K562 (cell line): ENCODE data around the gene ENTREP1. TPM values are rescaled to one million over a fixed set of nuclear protein-coding genes. Genes with fewer than 3 reads are reported as not detected.
"Not testable (repeated sequence)": the region's sequence is repeated elsewhere in the genome, so short reads cannot be mapped to it uniquely, and the experiment has no call there.

Experiments used
- ATAC-seq: fragments of 200-7000 bp; cut with Tn5 transposase; 3 replicates; pipeline ENCODE4 v1.9.1; 2020; ENCODE audit warnings: moderate library complexity
- BruUV-seq: library from RNA; stranded (reverse); fragments of 400-500 nt; replicated peaks from 2 replicates; lab custom pipeline; 2021; lab: Mats Ljungman, UMichigan
- CTCF ChIA-PET: fragments of 300-600 bp; formaldehyde crosslinking; extraction: SDS; loops from one replicate; lab custom pipeline; 2021; ENCODE audit warnings: low intra/inter-chr PET ratio; lab: Yijun Ruan, JAX
- POLR2A ChIA-PET: fragments of 300-600, 350-650 bp; sonication (Branson Sonifier 250); formaldehyde crosslinking; extraction: SDS; loops from one replicate; lab custom pipeline; 2021; ENCODE audit warnings: antibody characterized with exemption, inconsistent platforms; lab: Yijun Ruan, JAX
- DNase-seq, 4 experiments: peaks; one replicate each; pipeline versions ENCODE4 v3.0.0 to v3.0.0-alpha.2; 2011 to 2018; ENCODE audit warnings: low spot score in 3 of 4, mixed read lengths in 3 of 4; ENCODE audit errors: extremely low read depth in 1 of 4
- FAIRE-seq: peaks from 2 replicates; lab custom pipeline; 2011; peaks lifted over from hg19 to GRCh38; lab: Jason Lieb, UNC
- H2AFZ ChIP-seq: 2 replicates; pipeline ENCODE4 v1.6.0; 2011; ENCODE audit warnings: low read depth, low read length, control low read depth, inconsistent platforms
- H3K27ac ChIP-seq: fragments of 200-600 bp; 3 replicates; pipeline ENCODE4 v1.8.0; 2011; ENCODE audit warnings: low read depth, mild to moderate bottlenecking, control low read depth, inconsistent platforms, low read length, moderate library complexity, mixed read lengths; ENCODE audit errors: extremely low read depth
- H3K27me3 ChIP-seq, 2 experiments: fragments of 300-600 bp in 1 of 2; 2 replicates in 1 of 2; 3 replicates in 1 of 2; pipeline versions ENCODE4 v1.6.0 to v1.8.0; 2011; ENCODE audit warnings: inconsistent platforms in 2 of 2, low read length in 2 of 2, mild to moderate bottlenecking in 1 of 2, mixed read lengths in 1 of 2, moderate library complexity in 1 of 2; ENCODE audit not compliant: control insufficient read depth in 2 of 2, insufficient read depth in 2 of 2
- H3K36me3 ChIP-seq: fragments of 300-600 bp; 3 replicates; pipeline ENCODE4 v1.8.0; 2011; ENCODE audit warnings: mild to moderate bottlenecking, low read length, inconsistent platforms; ENCODE audit not compliant: control insufficient read depth, insufficient read depth
- H3K4me1 ChIP-seq, 2 experiments: fragments of 200-600 bp in 1 of 2; replicated peaks in 1 of 2; 2 replicates in 1 of 2; 3 replicates in 1 of 2; pipeline versions ENCODE4 v1.5.1 to v1.8.0; 2011; ENCODE audit warnings: inconsistent platforms in 2 of 2, low read length in 2 of 2, mild to moderate bottlenecking in 1 of 2, mixed read lengths in 1 of 2, moderate library complexity in 1 of 2; ENCODE audit not compliant: control insufficient read depth in 2 of 2, insufficient read depth in 2 of 2
- H3K4me2 ChIP-seq: 2 replicates; pipeline ENCODE4 v1.6.1; 2011; ENCODE audit warnings: low read length, control low read depth, inconsistent platforms, mixed read lengths; ENCODE audit not compliant: insufficient read depth
- H3K4me3 ChIP-seq: fragments of 200-600 bp; sonication (generic), shearing (Covaris generic); 2 replicates; pipeline ENCODE4 v1.5.1; 2016; ENCODE audit warnings: control low read depth, inconsistent platforms
- H3K79me2 ChIP-seq: fragments of 200-600 bp; 3 replicates; pipeline ENCODE4 v1.8.0; 2011; ENCODE audit warnings: low read length, inconsistent platforms; ENCODE audit not compliant: control insufficient read depth, insufficient read depth
- H3K9ac ChIP-seq, 2 experiments: 2 replicates each; pipeline versions ENCODE4 v1.6.0 to v1.6.1; 2011; ENCODE audit warnings: low read depth in 2 of 2, low read length in 2 of 2, control low read depth in 1 of 2, inconsistent platforms in 1 of 2, mild to moderate bottlenecking in 1 of 2, mixed read lengths in 1 of 2; ENCODE audit not compliant: insufficient read depth in 1 of 2
- H3K9me1 ChIP-seq: one replicate; pipeline ENCODE4 v1.6.0; 2011; ENCODE audit warnings: inconsistent platforms, mild to moderate bottlenecking, low read length, moderate library complexity; ENCODE audit not compliant: control insufficient read depth, insufficient read depth
- H3K9me3 ChIP-seq: replicated peaks from 2 replicates; pipeline ENCODE4 v1.5.1; 2011; ENCODE audit warnings: low read depth, low read length, inconsistent platforms; ENCODE audit not compliant: control insufficient read depth, insufficient read depth
- H4K20me1 ChIP-seq: replicated peaks from 2 replicates; pipeline ENCODE4 v1.6.1; 2011; ENCODE audit warnings: low read length, inconsistent platforms, mixed read lengths; ENCODE audit not compliant: control insufficient read depth, insufficient read depth
- WGBS: fragments of 100-300 bp; shearing (Covaris generic); methylation state at CpG from one replicate; pipeline ENCODE4 v1.1.6; 2016; ENCODE audit warnings: low coverage, mixed read lengths; ENCODE audit not compliant: insufficient coverage; ENCODE audit errors: missing lambda C conversion rate; 5-methylcytosine and 5-hydroxymethylcytosine counted together
- in situ Hi-C: fragments of 300-500 bp; cut with MboI; formaldehyde crosslinking; loops from 4 replicates; pipeline ENCODE4 v1.15.0; 2018; ENCODE audit warnings: inconsistent platforms, mixed read lengths
- intact Hi-C: fragments of 100-400 bp; cut with micrococcal nuclease; formaldehyde crosslinking; loops from 2 replicates; pipeline ENCODE4 v1.14.2; 2022
- polyA plus RNA-seq, 8 experiments: library from polyadenylated mRNA; depleted of rRNA in 4 of 8; stranded (reverse) in 5 of 8; unstranded in 3 of 8; fragments of >200 nt; fragmentation: Nextera tagmentation in 2 of 8; fragmentation: Illumina TruSeq in 1 of 8; extraction: Ambion mirVana in 2 of 8; extraction: Trizol in 1 of 8; gene quantifications; 2 replicates each; pipeline versions ENCODE4 v1.2.1 to v1.2.3, GENCODE V29; 2011 to 2014; ENCODE audit warnings: inconsistent platforms in 1 of 8, missing spikeins in 1 of 8
- total RNA-seq, 7 experiments: library from RNA; depleted of rRNA in 6 of 7; stranded (reverse); fragments of >200 nt in 6 of 7; fragmentation: Illumina TruSeq in 2 of 7; extraction: Trizol in 2 of 7; gene quantifications; 2 replicates each; pipeline versions ENCODE4 v1.2.1 to v1.2.3, GENCODE V29; 2011 to 2021; ENCODE audit warnings: low replicate concordance in 1 of 7

Gene ENTREP1
- total and polyA plus RNA-seq, 9 of the 15 experiments (the other 6 are each of a cell fraction or from before 2014, with no cell fraction given) = not detected

GRCh38 chr9:69439654-69440053 lies 114.6 kb downstream of the ENTREP1 start:
- H3K9ac ChIP-seq, H3K4me1 ChIP-seq, H3K27me3 ChIP-seq, POLR2A ChIA-PET, intact Hi-C loops, H3K27ac ChIP-seq, H3K9me1 ChIP-seq, FAIRE-seq, DNase-seq, H2AFZ ChIP-seq, H3K9me3 ChIP-seq, H3K4me2 ChIP-seq, BruUV-seq, H3K4me3 ChIP-seq, H3K36me3 ChIP-seq, ATAC-seq, H3K79me2 ChIP-seq, CTCF ChIA-PET, H4K20me1 ChIP-seq: not testable (repeated sequence)
- WGBS = 5% methylated on average over 4 of the region's 4 CpGs
- in situ Hi-C loops = loop anchor here (25.0 kb wide), 1 partner anchor 673 kb away; no protein-coding TSS in a partner anchor

GRCh38 chr9:69440254-69440955 lies 115.4 kb downstream of the ENTREP1 start:
- H3K36me3 ChIP-seq, H3K9ac ChIP-seq, POLR2A ChIA-PET, intact Hi-C loops, FAIRE-seq, H3K4me1 ChIP-seq, H2AFZ ChIP-seq, H3K79me2 ChIP-seq, H3K9me3 ChIP-seq, H4K20me1 ChIP-seq, H3K9me1 ChIP-seq, BruUV-seq, H3K4me3 ChIP-seq, ATAC-seq, H3K27me3 ChIP-seq, H3K27ac ChIP-seq, CTCF ChIA-PET, H3K4me2 ChIP-seq, DNase-seq: not testable (repeated sequence)
- in situ Hi-C loops = loop anchor here (25.0 kb wide), 1 partner anchor 672 kb away; no protein-coding TSS in a partner anchor
- 0% methylated on average over 14 of the region's 15 CpGs for WGBS

Other genes with a start within 250 kb of the ENTREP1 start
- gene TJP2, start 150.9 kb upstream of the ENTREP1 start, total RNA-seq (2014; rRNA removed) = 14.9 and 18.5 TPM in 2 replicates
- 16.8 and 17.4 TPM in 2 replicates for gene TJP2, start 150.9 kb upstream of the ENTREP1 start, total RNA-seq (2014; rRNA removed; fragmentation: Illumina TruSeq; extraction: Trizol)
- 13.3 and 14.0 TPM in 2 replicates for gene TJP2, start 150.9 kb upstream of the ENTREP1 start, total RNA-seq (2015; rRNA removed; fragmentation: Illumina TruSeq; extraction: Trizol)
- 17.7 and 19.4 TPM in 2 replicates for gene TJP2, start 150.9 kb upstream of the ENTREP1 start, total RNA-seq (2021)
- gene TJP2, start 150.9 kb upstream of the ENTREP1 start, polyA plus RNA-seq (2011; rRNA removed) = 24.1 TPM in 2 replicates
- gene TJP2, start 150.9 kb upstream of the ENTREP1 start, polyA plus RNA-seq (2014; fragmentation: Illumina TruSeq; extraction: Trizol) = 13.1 and 17.2 TPM in 2 replicates
- 1 to 10 TPM; 4.0 to 4.5 TPM for gene TJP2, start 150.9 kb upstream of the ENTREP1 start, polyA plus RNA-seq (2014; fragmentation: Nextera tagmentation; extraction: Ambion mirVana)
- 12.8 and 13.4 TPM in 2 replicates for gene TJP2, start 150.9 kb upstream of the ENTREP1 start, polyA plus RNA-seq (2014; rRNA removed)